GM19397 (cell line): Measurements from ENCODE around the gene DPP7.
"Not testable (repeated sequence)": the region's sequence is repeated elsewhere in the genome, so short reads cannot be mapped to it uniquely, and the experiment has no call there.

ENCODE experiments used
- ATAC-seq: cut with Tn5 transposase; IDR thresholded peaks from one replicate; pipeline ENCODE4 v1.9.1; 2021; ENCODE audit warnings: mild to moderate bottlenecking, moderate library complexity; ENCODE audit not compliant: unreplicated experiment

Gene DPP7

GRCh38 chr9:137075275-137075775, 39.2 kb downstream of the DPP7 start:
- no peak for ATAC-seq

GRCh38 chr9:137074657-137075274, 39.8 kb downstream of the DPP7 start:
- no peak for ATAC-seq

GRCh38 chr9:137073992-137074399, 40.5 kb downstream of the DPP7 start:
- no peak for ATAC-seq

- no peak for ATAC-seq
Observed at GRCh38 chr9:137071282-137071681, 43.3 kb downstream of the DPP7 start.

DNA sequence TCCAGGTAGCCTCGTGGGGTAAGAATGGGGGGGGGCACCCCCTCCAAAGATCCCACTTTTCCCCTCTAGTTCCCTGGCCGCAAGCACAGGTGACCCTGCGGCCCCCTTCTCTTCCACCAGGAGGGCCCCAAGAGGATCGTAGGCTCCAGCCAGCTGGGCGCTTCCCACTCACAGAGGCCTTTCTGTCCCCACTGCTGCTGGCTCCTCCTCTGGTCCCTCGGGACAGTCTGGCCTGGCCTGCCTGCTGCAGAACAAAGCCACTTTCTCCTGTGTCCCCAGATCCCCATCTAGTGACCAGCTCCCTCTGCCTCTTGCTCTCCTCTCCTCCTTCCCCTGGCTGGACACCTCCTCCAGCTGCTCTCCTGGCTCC, 43.6 kb downstream of the DPP7 start:
- ATAC-seq: no peak

- ATAC-seq: peak; percentile 68
Observed at GRCh38 chr9:137070201-137070905, 44.2 kb downstream of the DPP7 start, which contains the start of gene SAPCD2. Gene SAPCD2 (minus strand): TSS chr9:137070557. CDS start chr9:137070460, 97 bp downstream.

- peak; percentile 17 for ATAC-seq
Observed at GRCh38 chr9:137069508-137070091, 44.9 kb downstream of the DPP7 start.

- no peak for ATAC-seq
Observed at GRCh38 chr9:137068539-137069507, 45.7 kb downstream of the DPP7 start.

DNA sequence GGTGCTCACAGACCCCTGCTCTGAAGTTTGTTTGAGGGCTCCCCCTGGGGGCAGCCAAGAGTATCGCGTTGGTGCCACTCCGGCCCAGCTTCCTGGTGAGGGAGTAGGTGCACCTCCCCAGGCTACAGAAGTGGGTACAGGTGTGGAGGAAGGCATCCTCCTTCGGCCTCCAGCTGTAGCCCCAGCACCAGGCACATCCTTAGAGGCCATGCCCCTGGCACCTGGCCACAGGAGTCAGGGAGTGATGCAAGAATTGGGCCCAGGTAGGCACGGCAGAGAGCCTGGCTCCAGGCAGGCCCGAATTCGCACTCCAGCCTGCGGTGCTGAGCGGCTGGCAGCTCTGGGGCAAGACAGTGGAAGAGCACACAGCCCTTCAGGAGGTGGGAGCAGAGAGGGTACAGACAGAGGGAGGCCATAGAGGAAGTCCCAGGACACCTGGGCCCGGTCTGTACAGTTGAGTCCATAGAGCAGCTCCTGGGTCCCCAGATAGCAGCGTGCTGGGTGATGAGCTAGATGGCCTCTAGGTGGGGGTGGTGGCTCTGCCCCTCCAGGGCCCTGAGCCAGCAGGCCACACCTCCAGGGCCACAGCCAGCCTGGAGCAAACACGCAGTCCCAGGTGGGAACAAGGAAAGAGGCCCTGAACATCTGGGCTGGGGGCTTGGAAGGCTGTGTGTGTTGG, 46.5 kb downstream of the DPP7 start:
- ATAC-seq: no peak

- ATAC-seq: no peak
Observed at GRCh38 chr9:137066096-137066861, 48.3 kb downstream of the DPP7 start.

DNA sequence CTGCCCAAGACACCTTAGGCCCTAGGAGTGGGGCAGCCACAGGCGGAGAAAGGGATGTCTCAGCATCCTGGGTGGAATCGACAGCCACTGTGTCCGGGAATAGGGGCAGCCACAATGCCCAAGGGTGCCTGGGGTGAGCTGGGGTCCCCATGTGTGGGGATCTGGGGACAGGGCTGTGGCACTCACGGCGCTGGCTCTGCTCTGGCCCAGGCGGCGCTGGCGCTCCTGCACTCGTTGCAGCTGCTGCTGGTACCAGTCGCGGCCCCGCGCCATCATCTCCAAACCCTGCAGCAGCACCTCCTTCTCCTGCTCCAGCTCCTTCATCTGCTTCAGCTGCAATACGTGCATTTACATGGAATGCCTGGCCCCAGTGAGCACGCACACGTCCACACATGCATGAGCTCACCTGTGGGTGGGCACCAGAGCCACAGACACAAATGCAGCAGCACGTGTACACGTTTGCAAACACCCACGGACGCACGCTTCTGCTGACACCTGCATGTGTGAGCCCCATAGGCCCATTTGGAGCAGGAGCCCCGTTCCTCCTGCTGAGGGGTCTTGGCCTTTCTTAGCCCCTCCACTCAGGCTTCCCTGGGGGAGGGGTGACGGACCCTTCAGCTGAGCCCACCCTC, 49.1 kb downstream of the DPP7 start:
- no peak for ATAC-seq

GRCh38 chr9:137064880-137065164, 49.7 kb downstream of the DPP7 start:
- no peak for ATAC-seq

GRCh38 chr9:137064027-137064879, 50.3 kb downstream of the DPP7 start:
- no peak for ATAC-seq

DNA sequence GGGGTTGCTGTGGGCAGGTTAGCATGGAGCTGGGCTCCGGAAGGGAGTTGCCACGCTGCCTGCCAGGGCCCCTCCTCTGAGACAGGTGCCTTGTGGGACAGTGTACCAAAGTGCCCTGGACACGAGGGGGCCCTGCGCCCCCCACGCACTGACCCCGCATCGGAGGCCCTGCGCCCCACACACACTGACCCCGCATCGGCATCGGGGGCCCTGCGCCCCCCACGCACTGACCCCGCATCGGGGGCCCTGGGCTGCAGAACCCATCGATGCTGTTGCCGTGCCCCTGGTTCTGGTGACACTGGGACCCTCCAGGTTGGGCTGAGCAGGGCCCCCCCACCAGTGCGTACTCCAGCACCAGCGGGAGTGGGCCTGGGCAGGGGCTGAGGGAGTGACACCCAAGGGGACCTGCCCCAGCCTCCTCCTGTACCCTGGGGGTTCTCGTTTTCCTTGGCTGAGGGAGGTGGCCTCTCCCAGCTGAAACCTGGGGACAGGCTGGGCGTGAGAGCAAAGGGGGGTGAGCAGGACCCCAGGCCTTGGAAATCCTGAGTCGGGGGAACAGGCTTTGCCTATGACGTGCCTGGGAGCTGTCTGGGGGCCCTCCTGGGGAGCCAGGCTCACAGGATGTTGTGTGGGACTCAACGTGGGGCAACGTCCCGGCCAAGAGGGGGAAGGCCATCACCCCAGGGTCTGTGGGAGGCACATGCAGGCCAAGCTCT, 51.1 kb downstream of the DPP7 start:
- no peak for ATAC-seq

DNA sequence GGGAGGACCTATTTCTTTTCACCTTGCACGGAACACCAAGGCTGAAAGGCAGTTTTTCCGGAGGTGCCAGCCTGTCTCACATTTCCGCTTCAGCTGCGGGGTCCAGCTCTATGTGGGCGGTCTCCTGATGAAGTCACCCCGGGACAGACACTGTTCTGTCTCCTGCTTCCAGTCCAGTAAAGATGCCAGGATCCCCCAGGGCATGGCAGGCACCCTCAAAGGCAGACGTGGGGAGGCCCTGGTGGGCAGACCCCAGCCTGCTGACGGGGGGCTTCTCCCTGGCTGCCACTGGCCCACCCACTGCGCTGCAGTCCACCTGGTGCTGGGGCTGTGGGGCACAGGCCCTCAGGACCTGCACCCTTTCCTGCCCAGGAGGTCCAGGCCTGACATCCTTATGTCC, 51.7 kb downstream of the DPP7 start:
- ATAC-seq: not testable (repeated sequence)

DNA sequence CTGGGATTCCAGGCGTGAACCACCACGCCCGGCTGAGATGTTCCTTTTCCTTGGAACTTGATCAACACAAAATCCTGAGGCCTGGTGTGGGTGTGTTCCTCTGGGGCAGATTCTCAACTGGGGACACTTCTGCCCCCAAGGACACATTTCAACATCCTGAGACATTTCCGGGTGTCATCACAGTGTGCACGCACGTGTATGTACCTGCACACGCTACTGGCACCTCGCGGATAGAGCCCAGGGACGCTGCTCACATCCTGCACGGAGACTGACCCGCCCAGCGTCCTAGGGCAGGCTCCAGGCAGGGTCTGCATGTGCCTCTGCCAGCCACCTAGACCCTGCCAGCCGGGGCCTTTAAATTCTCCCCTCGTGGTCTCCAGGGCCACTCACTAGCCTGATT, 52.1 kb downstream of the DPP7 start:
- ATAC-seq: no peak
